ENCODE measurements around the gene ST3GAL4.
"Not testable (repeated sequence)": the region's sequence is repeated elsewhere in the genome, so short reads cannot be mapped to it uniquely, and the experiment has no call there.

The ST3GAL4 gene

GRCh38 chr11:126366064-126366822 lies 10.8 kb downstream of the ST3GAL4 start:
- no peak for DNase-seq

GRCh38 chr11:126366823-126367654 lies 11.6 kb downstream of the ST3GAL4 start:
- not testable (repeated sequence) for DNase-seq

- DNase-seq, result not testable (repeated sequence)
Observed at GRCh38 chr11:126367806-126368205, 12.3 kb downstream of the ST3GAL4 start.

- not testable (repeated sequence) for DNase-seq
Observed at GRCh38 chr11:126368336-126369119, 13.0 kb downstream of the ST3GAL4 start.

GRCh38 chr11:126370016-126370415 lies 14.5 kb downstream of the ST3GAL4 start:
- no peak for DNase-seq

GRCh38 chr11:126371595-126371994 lies 16.1 kb downstream of the ST3GAL4 start:
- no peak for DNase-seq

GRCh38 chr11:126373389-126374066 lies 18.0 kb downstream of the ST3GAL4 start:
- DNase-seq, result not testable (repeated sequence)

GRCh38 chr11:126374562-126375300 lies 19.2 kb downstream of the ST3GAL4 start:
- DNase-seq, result not testable (repeated sequence)

GRCh38 chr11:126375726-126376125 lies 20.2 kb downstream of the ST3GAL4 start:
- DNase-seq, result no peak

GRCh38 chr11:126378763-126379162 lies 23.3 kb downstream of the ST3GAL4 start:
- no peak for DNase-seq

- no peak for DNase-seq
Observed at GRCh38 chr11:126380909-126381308, 25.4 kb downstream of the ST3GAL4 start.

- DNase-seq, result not testable (repeated sequence)
Observed at GRCh38 chr11:126381960-126382359, 26.5 kb downstream of the ST3GAL4 start.

GRCh38 chr11:126382641-126383040 lies 27.2 kb downstream of the ST3GAL4 start:
- not testable (repeated sequence) for DNase-seq

- no peak for DNase-seq
Observed at GRCh38 chr11:126383339-126384335, 28.2 kb downstream of the ST3GAL4 start.

GRCh38 chr11:126384449-126385070 lies 29.1 kb downstream of the ST3GAL4 start:
- DNase-seq, result no peak

GRCh38 chr11:126385991-126386728 lies 30.7 kb downstream of the ST3GAL4 start:
- DNase-seq, result no peak

- not testable (repeated sequence) for DNase-seq
Observed at GRCh38 chr11:126386729-126387071, 31.2 kb downstream of the ST3GAL4 start.

GRCh38 chr11:126387857-126388256 lies 32.4 kb downstream of the ST3GAL4 start:
- no peak for DNase-seq

GRCh38 chr11:126390272-126390867 lies 34.9 kb downstream of the ST3GAL4 start:
- DNase-seq, result no peak

Measured in GOT3 (cell line).